ENCODE data around the gene KBTBD6. TPM values are rescaled to one million over a fixed set of nuclear protein-coding genes. Genes with fewer than 3 reads are reported as not detected.

Gene KBTBD6
- total and polyA plus RNA-seq, 2 of the 13 experiments (the other 11 are each of a cell fraction or from before 2014, with no cell fraction given), result 4.4 to 12.0 TPM

DNA sequence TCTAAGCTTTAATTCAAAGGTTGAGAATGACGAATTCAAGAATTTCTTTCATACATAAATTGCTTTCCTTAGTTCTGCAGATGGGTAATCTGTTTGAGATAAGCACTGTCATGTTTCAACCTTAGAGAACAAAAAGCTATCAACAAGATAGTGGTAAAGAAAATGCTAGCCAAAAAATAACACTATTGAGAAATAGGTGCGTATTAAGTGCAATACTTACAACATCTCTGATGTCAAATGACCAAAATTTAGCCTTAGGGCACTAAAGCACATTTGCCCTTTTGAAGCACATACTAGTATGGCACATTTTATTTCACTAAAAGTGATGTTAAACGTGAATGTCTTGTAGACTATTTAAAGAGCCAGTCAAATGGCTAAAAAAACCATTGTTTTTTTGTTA is 4.9 kb downstream of the KBTBD6 start:
- Histone ChIP-seq H3K27ac (ENCODE audit: extremely low read length, insufficient read depth, low read length) (no peak overlapping the region), H3K4me2 (ENCODE audit: low read depth, low read length) (no peak overlapping the region), H3K9me3 (ENCODE audit: low read length) (no peaks in the 10 kb centered on the region), H3K9ac (ENCODE audit: insufficient read depth, low read depth, low read length) (no peak overlapping the region), H3K36me3 (replicated peaks in 1 of 2; ENCODE audit: control insufficient read depth in 1 of 2, insufficient read depth in 2 of 2, low read length in 2 of 2) (peaks cover 0 to 1% of the 10 kb centered on the region in 2 experiments; a peak in 2 of 5 replicates), H3K79me2 (ENCODE audit: insufficient read depth, low read length) (peaks cover 45% of the 10 kb centered on the region), H3K27me3 (ENCODE audit: control insufficient read depth in 1 of 2, insufficient read depth in 2 of 2, low read length in 2 of 2) (no peaks in the 10 kb centered on the region), H4K20me1 (ENCODE audit: insufficient read depth, low read length) (no peaks in the 10 kb centered on the region; the same call in 1 of the 2 replicates), H2AFZ (ENCODE audit: low read length) (no peak overlapping the region), H3K4me3 (replicated peaks in 1 of 3; ENCODE audit: insufficient read depth in 1 of 3, low read depth in 2 of 3, low read length in 3 of 3) (no peak overlapping the region), H3K4me1 (ENCODE audit: insufficient read depth, low read length) (peaks cover 45% of the 10 kb centered on the region)
- FAIRE-seq (no peak), ATAC-seq (no peak), DNase-seq (ENCODE audit: low spot score) (no peak)
- intact Hi-C loops (cut with micrococcal nuclease; ENCODE audit: unreplicated experiment) (loop anchor here (2.0 to 5.0 kb wide), 2 partner anchors 21 to 35 kb away; no protein-coding TSS in a partner anchor), in situ Hi-C loops (cut with HindIII; ENCODE audit: extremely low pct_ligation_motif_present, low pct_unique_long_range_greater_than_20kb) (no loop called here)
- CTCF ChIA-PET (ENCODE audit: low intra/inter-chr PET ratio, low total read pairs), result no interaction called here
- 91% methylated on average over 3 of the region's 3 CpGs for WGBS (ENCODE audit: low lambda C conversion rate)
- POLR2A ChIA-PET, result no interaction called here
- no TSS peak for BruUV-seq (replicated peaks)
- TF ChIP-seq ZNF124 (CRISPR knock-in tag; IDR thresholded peaks at IDR 0.05) (no peak), XBP1 (CRISPR knock-in tag; IDR thresholded peaks at IDR 0.05) (no peak), ZSCAN30 (CRISPR knock-in tag; IDR thresholded peaks at IDR 0.05) (no peak), HNF4G (IDR thresholded peaks at IDR 0.05; ENCODE audit: borderline replicate concordance, low read depth, low read length) (no peak), HNF4G (CRISPR knock-in tag; IDR thresholded peaks at IDR 0.05; ENCODE audit: borderline replicate concordance, low read depth) (no peak), ZNF558 (CRISPR knock-in tag; IDR thresholded peaks at IDR 0.05; ENCODE audit: borderline replicate concordance) (no peak), SIX1 (CRISPR knock-in tag; IDR thresholded peaks at IDR 0.05; ENCODE audit: borderline replicate concordance) (no peak), ZKSCAN1 (IDR thresholded peaks at IDR 0.05; ENCODE audit: low read length) (no peak), ZNF138 (CRISPR knock-in tag; IDR thresholded peaks at IDR 0.05; ENCODE audit: low read depth) (no peak), ZBTB42 (CRISPR knock-in tag; IDR thresholded peaks at IDR 0.05) (no peak), MEIS1 (CRISPR knock-in tag; IDR thresholded peaks at IDR 0.05; ENCODE audit: borderline replicate concordance) (no peak), NKX3-1 (CRISPR knock-in tag; IDR thresholded peaks at IDR 0.05) (no peak)
- TF ChIP-seq, protein P1, sequence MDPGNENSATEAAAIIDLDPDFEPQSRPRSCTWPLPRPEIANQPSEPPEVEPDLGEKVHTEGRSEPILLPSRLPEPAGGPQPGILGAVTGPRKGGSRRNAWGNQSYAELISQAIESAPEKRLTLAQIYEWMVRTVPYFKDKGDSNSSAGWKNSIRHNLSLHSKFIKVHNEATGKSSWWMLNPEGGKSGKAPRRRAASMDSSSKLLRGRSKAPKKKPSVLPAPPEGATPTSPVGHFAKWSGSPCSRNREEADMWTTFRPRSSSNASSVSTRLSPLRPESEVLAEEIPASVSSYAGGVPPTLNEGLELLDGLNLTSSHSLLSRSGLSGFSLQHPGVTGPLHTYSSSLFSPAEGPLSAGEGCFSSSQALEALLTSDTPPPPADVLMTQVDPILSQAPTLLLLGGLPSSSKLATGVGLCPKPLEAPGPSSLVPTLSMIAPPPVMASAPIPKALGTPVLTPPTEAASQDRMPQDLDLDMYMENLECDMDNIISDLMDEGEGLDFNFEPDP (CRISPR knock-in tag; conservative IDR thresholded peaks at IDR 0.05), result no peak
- TF ChIP-seq, protein P2, sequence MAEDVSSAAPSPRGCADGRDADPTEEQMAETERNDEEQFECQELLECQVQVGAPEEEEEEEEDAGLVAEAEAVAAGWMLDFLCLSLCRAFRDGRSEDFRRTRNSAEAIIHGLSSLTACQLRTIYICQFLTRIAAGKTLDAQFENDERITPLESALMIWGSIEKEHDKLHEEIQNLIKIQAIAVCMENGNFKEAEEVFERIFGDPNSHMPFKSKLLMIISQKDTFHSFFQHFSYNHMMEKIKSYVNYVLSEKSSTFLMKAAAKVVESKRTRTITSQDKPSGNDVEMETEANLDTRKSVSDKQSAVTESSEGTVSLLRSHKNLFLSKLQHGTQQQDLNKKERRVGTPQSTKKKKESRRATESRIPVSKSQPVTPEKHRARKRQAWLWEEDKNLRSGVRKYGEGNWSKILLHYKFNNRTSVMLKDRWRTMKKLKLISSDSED (CRISPR knock-in tag; IDR thresholded peaks at IDR 0.05), result no peak

Data from HepG2 (cell line).